Embryonic facial prominence (tissue), 1 donor: ENCODE results near the gene CREB3L4.

Experiments
- DNase-seq: peaks from one replicate; pipeline ENCODE4 v3.0.0-alpha.2; 2016; ENCODE audit errors: extremely low spot score

Gene CREB3L4

GRCh38 chr1:153936011-153936802 lies 31.5 kb upstream of the CREB3L4 start:
- DNase-seq: no peak

GRCh38 chr1:153937331-153937730 lies 30.4 kb upstream of the CREB3L4 start:
- no peak for DNase-seq

GRCh38 chr1:153938996-153939395 lies 28.7 kb upstream of the CREB3L4 start:
- DNase-seq: no peak

GRCh38 chr1:153939476-153939875 lies 28.2 kb upstream of the CREB3L4 start:
- DNase-seq: no peak

- no peak for DNase-seq
Observed at GRCh38 chr1:153940756-153941155, 26.9 kb upstream of the CREB3L4 start.

- DNase-seq: no peak
Observed at GRCh38 chr1:153941826-153942725, 25.6 kb upstream of the CREB3L4 start.

- DNase-seq: no peak
Observed at GRCh38 chr1:153942766-153943549, 24.7 kb upstream of the CREB3L4 start.

GRCh38 chr1:153944005-153944826 lies 23.5 kb upstream of the CREB3L4 start:
- DNase-seq: no peak

- no peak for DNase-seq
Observed at GRCh38 chr1:153944827-153945117, 22.9 kb upstream of the CREB3L4 start.

GRCh38 chr1:153945131-153945794 lies 22.4 kb upstream of the CREB3L4 start:
- DNase-seq: no peak

GRCh38 chr1:153945795-153946621 lies 21.7 kb upstream of the CREB3L4 start:
- no peak for DNase-seq

- DNase-seq: no peak
Observed at GRCh38 chr1:153946622-153947241, 21.0 kb upstream of the CREB3L4 start, which contains the start of gene DENND4B. Gene DENND4B, minus strand, starts transcription at chr1:153946718. Its CDS starts 2,344 bp downstream, at chr1:153944374.

- no peak for DNase-seq
Observed at GRCh38 chr1:153951183-153951582, 16.5 kb upstream of the CREB3L4 start.

GRCh38 chr1:153951801-153952200 lies 15.9 kb upstream of the CREB3L4 start:
- DNase-seq: no peak

- no peak for DNase-seq
Observed at GRCh38 chr1:153953859-153954365, 13.8 kb upstream of the CREB3L4 start.

- no peak for DNase-seq
Observed at GRCh38 chr1:153954826-153955225, 12.9 kb upstream of the CREB3L4 start.

GRCh38 chr1:153956997-153957715 lies 10.5 kb upstream of the CREB3L4 start:
- DNase-seq: no peak

- no peak for DNase-seq
Observed at GRCh38 chr1:153957744-153958110, 10.0 kb upstream of the CREB3L4 start.
